ENCODE results near the gene DNAH3.

DNAH3 gene

DNA sequence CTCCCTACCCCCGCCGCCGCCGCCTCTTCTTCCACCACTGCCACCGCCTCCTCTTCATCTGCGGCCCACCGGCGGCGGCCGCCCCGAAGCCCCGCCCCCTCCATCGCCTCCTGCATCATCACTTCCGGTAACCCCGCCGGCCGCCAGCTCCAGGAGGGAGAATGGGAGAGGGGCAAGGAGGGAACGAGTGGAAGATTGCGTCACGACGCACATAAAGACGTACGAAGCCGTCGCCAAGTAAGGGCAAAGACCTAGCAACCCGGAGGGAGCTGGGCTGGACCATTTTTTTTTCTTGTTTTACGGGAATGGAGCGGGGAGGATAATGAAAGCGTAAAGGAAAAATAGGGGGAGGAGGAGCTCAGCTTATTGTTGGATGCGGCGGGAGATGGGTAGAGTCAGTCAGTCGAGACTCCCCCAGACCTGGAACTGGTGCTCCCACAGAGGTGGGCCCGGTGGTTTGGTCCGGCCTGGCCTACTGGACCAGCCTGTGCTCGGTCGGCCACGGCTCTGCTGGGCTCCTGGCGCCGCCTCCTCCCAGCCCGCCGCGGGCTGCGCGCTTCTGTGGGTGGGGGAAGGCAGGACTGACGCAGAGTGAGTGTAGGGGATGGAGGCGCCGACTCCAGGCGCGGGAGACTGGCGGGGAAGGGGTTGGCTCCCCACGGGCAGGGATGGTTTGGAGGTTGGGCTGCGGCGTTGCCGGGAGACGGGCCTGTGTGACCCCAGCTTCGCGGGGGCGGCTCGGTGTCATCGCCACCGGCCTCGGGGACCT, 250.2 kb downstream of the DNAH3 start, which contains the start of the genes DCUN1D3 and LYRM1:
Gene DCUN1D3, minus strand, starts transcription at position 60 of the 769 bp plus-strand sequence. CDS start 37,820 bp downstream, outside the sequence.
Gene LYRM1, plus strand, starts transcription at position 473 of the 769 bp plus-strand sequence. CDS start 14,785 bp downstream, outside the sequence.
- peak within 1 kb of the TSS; percentile 97 for H3K27ac ChIP-seq (replicated peaks)
- DNase-seq (ENCODE audit: low read depth in 1 of 2, low spot score in 1 of 2), result peak; percentile 97 to 98
- H3K27me3 ChIP-seq (ENCODE audit: insufficient read depth, poor library complexity, severe bottlenecking), result no peaks in the 10 kb centered on the region
- no peak for TF ChIP-seq REST (IDR thresholded peaks at IDR 0.05; ENCODE audit: insufficient replicate concordance, low read depth)
- TF ChIP-seq SPI1 (IDR thresholded peaks at IDR 0.05; ENCODE audit: borderline replicate concordance, low read depth), result no peak
- TF ChIP-seq POLR2AphosphoS5 (IDR thresholded peaks at IDR 0.05; ENCODE audit: low read depth), result peak; percentile 82
- peak within 1 kb of the TSS; percentile 90 for H3K4me3 ChIP-seq (replicated peaks; ENCODE audit: insufficient read depth, low read length)

DNA sequence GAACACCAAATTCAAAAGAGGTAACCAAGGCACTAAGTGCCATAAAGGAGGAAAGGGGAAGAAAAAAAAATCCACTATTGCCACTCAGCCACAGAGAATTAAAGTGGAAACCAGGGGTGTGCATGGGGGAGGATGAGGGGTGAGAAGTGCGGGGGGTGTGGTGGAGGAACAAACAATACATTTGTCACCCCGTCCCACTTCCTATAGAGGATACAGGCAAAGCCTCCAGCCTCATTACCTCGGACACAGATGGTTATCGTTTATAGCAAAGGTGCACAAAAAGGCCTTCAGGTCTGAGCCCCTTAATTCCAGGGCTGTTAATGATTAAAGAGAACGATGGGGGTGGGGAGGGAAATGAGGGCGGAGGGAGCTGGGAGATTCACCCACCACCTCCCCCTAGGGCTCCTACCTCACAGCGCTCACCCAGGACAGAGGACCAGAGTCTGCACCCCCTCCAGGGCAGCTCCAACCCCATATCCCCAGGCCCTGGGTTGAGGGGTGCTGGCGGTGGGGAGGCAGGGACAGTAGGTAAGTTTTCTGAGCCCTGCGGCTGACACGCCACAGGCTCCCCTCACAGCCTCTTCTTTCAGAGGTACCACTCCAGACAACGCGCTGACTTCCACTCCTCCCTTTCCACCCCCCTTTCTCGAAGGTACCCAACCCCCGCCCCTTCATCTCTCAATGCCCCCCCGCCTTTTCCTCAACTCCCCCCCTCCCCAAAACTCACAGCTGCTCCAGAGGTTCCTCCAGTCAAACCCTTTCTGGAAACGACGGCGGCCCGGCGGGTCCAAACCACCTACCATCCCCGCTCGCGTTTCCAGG, 251.0 kb downstream of the DNAH3 start:
- no peak for DNase-seq (ENCODE audit: low read depth in 1 of 2, low spot score in 1 of 2)
- peak overlapping the region; percentile 97 for H3K27ac ChIP-seq (replicated peaks)

More for the DNA sequence above, 251.0 kb downstream of the DNAH3 start:
- Histone ChIP-seq H3K27me3 (ENCODE audit: insufficient read depth, poor library complexity, severe bottlenecking) (no peaks in the 10 kb centered on the region), H3K4me3 (replicated peaks; ENCODE audit: insufficient read depth, low read length) (peak overlapping the region; percentile 90)
- TF ChIP-seq CTCF (IDR thresholded peaks at IDR 0.05; ENCODE audit: insufficient read depth, low read length) (no peak), REST (IDR thresholded peaks at IDR 0.05; ENCODE audit: insufficient replicate concordance, low read depth) (no peak), SPI1 (IDR thresholded peaks at IDR 0.05; ENCODE audit: borderline replicate concordance, low read depth) (no peak), GABPA (IDR thresholded peaks at IDR 0.05; ENCODE audit: low read depth) (no peak), POLR2AphosphoS5 (IDR thresholded peaks at IDR 0.05; ENCODE audit: low read depth) (no peak)

Measured in HL-60 (cell line).